Ecto neural progenitor cell (in vitro differentiated cells): ENCODE results near the gene KRTAP5-7.

Experiments
- DNase-seq: peaks from one replicate; pipeline ENCODE4 v3.0.0-alpha.2; 2018; ENCODE audit warnings: low spot score

The KRTAP5-7 gene

DNA sequence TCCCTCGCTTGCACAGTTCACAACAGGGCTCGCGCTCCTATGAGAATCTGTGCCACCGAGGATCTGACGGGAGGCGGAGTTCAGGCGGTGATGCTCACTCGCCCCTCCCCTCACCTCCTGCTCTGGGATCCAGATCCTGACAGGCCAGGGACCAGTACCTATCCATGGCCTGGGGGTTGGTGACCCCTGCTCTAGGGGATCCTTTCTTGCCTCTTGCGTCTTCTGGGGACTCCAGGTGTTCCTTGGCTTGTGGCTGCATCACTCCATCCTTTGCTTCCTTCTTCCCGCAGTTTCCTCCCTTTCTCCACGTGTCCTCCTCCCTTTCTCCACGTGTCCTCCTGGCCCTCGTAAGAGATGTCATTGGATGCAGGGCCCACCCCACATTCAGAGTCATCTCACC lies 30.6 kb upstream of the KRTAP5-7 start:
- DNase-seq, result no peak

DNA sequence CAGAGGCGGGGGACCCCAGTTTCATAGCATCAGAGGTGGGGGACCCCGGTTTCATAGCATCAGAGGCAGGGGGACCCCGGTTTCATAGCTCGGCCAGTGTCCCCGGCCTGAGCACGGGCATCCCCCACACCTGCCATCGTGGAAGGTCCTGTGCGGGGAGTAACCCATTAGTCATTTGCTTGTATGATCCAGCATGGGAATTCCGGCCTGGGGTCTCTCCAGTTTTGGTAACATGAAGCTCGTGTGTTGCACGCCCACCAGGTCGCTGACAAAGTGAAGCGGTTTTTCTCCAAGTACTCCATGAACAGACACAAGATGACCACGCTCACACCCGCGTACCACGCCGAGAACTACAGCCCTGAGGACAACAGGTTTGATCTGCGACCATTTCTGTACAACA lies 29.0 kb upstream of the KRTAP5-7 start:
- DNase-seq, result no peak

DNA sequence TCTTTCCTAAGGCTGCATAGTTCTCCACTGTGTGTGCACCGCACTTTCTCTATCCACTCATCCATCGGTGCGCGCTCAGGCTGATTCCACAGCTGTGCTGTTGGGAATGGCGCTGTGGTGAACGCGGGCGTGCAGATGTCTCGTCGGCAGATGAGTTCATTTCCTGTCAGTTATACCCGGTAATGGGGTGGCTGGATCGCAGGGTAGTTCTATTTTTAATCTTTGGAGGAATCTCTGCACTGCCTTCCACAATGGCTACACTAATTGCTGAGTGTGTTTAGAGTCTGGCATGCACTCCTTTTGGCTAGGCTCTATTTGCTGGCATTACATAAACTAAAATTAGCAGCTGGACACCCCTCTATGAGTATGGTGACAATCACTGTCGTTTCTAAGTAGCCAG lies 27.9 kb upstream of the KRTAP5-7 start:
- no peak for DNase-seq

DNA sequence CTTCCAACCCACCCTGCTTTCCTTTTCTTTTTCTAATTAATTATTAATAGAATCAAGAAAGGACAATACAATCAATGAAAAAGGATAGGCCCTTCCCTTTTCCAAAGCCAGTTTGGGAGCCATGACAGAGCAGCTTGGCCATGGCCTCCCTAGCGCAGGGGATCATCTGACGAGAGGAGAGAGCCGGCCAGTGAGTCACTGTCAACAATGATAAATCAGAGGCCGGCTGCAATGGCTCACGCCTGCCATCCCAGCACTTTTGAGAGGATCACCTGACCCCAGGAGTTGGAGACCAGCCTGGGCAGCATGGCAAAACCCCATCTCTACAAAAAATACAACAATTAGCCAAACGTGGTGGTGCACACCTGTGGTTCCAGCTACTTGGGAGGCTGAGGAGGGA lies 27.5 kb upstream of the KRTAP5-7 start:
- DNase-seq, result no peak

DNA sequence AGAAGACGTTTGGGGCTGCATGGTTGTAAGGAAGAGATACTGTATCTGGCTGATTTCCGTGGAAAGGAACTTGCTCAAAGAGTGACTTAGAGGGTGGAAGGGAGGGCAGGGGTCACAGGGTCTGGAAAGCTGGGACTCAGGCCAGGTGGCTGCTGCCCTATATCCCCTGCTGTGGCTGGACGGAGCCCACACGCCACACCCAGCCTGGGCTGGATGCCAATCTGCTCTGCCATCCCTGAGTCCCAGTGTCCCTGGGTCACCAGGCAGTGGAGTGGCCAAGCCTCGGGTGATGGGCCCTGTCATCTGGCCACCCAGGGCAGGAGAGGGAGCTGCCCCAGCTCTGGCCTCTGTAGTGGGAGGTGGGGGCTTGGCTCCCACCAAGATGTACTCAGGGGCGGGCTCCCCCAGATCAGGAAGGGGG lies 26.5 kb upstream of the KRTAP5-7 start:
- DNase-seq, result no peak

- no peak for DNase-seq
Measured at GRCh38 chr11:71501071-71501985, 25.7 kb upstream of the KRTAP5-7 start.

DNA sequence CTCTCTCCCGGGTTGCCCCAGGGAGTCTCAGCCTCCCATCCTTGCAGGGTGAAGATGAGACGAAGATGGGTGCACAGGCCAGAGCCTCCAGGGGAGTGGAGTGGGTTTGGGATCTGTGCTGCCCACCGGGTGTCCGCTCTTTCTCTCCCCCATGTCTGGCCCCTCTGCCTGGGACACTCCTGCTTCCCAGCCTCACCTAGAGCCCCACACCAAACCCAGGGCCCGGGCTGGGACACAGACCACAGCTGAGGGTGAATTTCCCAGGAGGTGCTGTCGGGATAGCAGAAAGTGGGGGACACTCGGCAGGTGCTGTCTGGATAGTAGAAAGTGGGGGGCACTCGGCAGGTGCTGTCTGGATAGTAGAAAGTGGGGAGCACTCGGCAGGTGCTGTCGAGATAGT lies 25.0 kb upstream of the KRTAP5-7 start:
- no peak for DNase-seq

DNA sequence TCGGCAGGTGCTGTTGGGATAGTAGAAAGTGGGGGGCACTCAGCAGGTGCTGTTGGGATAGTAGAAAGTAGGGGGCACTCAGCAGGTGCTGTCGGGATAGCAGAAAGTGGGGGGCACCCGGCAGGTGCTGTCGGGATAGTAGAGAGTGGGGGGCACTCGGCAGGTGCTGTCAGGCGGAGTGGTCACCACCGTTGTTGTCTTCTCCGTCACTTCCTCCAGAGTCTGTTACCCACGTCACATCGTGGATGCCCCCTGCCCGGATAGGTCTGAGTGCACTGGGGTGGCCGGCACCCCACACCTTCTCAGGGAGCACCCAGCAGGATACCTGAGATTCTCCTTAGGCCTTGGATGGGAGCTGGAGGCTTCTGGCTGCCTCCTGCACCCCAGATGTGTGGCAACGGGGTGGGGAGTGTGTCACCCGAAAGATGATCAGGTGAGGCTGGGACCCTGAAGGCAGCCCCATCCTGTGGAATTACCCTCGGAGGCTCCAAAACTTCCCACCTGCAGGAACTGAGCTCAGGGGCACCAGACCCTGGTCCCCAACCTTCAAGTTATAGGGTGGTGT lies 24.1 kb upstream of the KRTAP5-7 start:
- DNase-seq, result no peak

DNA sequence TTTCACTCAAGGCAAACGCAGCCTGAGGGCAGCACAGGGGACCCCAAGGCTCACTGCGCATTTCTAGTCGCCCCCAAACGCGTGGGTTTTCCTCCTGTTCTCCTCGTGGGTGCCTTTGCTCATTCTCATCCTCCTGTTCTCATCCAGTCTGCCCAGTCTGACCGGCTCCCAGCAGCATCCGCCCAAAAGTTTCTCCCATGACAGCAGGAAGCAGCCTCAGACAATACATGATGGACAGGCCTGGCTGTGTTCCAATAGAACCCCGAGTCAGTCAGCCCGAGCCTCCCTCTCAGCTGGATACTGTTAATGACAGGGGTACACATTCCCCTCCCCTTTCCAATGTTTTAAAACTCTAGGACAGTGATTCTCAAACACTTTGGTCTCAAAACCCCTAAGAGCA lies 22.5 kb upstream of the KRTAP5-7 start:
- DNase-seq, result no peak

GRCh38 chr11:71505001-71505400 lies 22.1 kb upstream of the KRTAP5-7 start:
- no peak for DNase-seq

DNA sequence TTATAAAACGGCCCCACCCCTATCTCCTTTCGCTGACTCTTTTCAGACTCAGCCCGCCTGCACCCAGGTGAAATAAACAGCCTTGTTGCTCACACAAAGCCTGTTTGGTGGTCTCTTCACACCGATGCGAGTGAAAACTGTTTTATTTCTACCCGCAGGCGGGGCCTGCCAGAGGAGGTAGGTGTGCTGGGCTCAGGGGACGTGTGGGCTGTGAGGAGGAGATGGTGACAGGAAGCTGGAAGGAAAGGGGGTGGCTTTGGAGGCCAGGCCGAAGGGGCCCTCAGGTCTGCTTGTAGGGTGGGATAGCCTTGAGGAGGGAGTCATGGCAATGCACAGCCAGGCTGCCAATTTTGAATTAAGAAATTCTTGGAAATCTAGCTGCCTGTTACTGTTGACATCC lies 21.3 kb upstream of the KRTAP5-7 start:
- no peak for DNase-seq

DNA sequence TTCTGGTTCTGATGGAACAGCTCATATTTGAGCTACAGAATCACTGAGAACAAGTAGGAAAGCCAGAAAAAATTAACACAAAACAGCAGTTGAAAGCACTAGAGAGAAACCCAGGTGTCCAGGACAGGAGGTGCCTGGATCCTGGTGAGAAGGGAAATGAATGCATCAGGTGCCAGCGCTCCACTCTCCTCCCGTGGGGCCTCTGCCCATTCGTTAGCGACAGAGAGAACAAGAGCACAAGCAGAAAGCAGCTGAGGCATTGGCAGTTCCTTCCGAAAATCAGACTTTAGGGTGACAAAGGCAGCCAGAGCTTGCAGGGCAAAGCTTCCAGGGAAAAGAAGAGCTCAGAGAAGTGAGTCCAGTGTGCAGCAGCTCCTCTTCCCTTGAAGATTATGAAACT lies 20.0 kb upstream of the KRTAP5-7 start:
- DNase-seq, result no peak

GRCh38 chr11:71518506-71519471 lies 8.3 kb upstream of the KRTAP5-7 start:
- DNase-seq, result no peak

GRCh38 chr11:71519546-71519945 lies 7.5 kb upstream of the KRTAP5-7 start:
- DNase-seq, result no peak

- DNase-seq, result no peak
Measured at GRCh38 chr11:71525188-71525937, 1.7 kb upstream of the KRTAP5-7 start.

- no peak for DNase-seq
Measured at GRCh38 chr11:71525938-71526495, 1.1 kb upstream of the KRTAP5-7 start.

DNA sequence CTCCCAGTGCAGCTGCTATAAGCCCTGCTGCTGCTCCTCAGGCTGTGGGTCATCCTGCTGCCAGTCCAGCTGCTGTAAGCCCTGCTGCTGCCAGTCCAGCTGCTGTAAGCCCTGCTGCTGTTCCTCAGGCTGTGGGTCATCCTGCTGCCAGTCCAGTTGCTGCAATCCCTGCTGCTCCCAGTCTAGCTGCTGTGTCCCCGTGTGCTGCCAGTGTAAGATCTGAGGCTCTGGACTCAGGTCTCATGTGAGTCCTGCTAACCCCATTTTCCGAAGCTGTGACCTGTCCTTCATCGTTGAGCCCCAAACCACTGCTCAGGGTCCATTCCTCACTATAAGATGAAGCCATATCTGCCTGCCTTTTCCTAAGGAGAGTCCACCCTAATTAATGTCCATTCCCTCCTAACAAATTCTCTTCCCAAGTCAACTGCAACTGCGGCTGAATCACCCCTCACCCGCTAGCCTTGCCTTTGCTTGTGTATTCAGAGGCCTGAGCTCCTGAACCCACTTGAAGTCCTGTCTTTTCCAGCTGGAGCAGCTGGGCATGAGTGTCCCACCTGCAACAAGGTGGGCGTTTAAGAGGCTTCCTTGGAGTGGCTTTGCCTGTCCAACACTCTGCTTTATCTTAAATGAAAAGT lies 626 bp downstream of the KRTAP5-7 start:
- no peak for DNase-seq

- peak; percentile 22 for DNase-seq
Measured at GRCh38 chr11:71530602-71531001, 3.5 kb downstream of the KRTAP5-7 start.

DNA sequence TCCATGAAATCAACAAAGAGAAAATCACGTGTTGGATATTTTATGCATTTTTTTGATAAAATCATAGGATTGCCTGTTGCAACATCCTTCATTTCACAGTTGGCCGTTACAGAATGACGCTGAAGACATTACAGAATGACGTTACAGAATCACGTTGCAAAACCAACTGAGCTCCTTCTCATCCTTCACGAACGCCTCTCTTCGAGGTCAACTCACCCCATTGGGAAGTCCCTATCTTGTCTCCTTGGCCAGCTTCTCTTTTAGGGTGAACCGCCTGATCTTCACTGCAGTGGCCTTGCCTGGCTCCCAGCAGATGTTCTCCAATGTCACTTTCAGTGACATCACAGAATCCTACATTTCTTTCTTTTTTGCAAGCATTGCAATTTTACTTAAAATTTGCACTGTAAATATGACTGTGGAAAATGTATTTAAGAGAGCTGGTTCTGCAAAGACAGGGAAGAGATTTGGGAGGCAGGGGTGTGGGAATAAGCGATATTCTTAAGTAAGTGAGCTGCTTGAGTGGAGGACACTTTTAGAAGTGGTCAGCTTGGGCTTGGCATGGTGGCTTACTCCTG lies 5.1 kb downstream of the KRTAP5-7 start:
- peak; percentile 6 for DNase-seq
